Left colon (tissue), 2 donors: ENCODE data around the gene MAST2. TPM values are rescaled to one million over a fixed set of nuclear protein-coding genes. Genes with fewer than 3 reads are reported as not detected.

Experiments used
- ATAC-seq: fragments of 200-7000 bp; cut with Tn5 transposase; one replicate; pipeline ENCODE4 v1.9.1; 2020; ENCODE audit warnings: mild to moderate bottlenecking, moderate library complexity
- DNase-seq, 2 donors: peaks; one replicate each; pipeline ENCODE4 v3.0.0-alpha.2; 2020
- intact Hi-C, 2 donors: fragments of 100-400 bp; cut with DNase I in 1 of 2; cut with micrococcal nuclease in 1 of 2; formaldehyde crosslinking; loops; one replicate each; pipeline versions ENCODE4 v1.11.2 to v1.14.0; 2022; cut with DNase I, micrococcal nuclease
- total RNA-seq, 2 donors: library from RNA; stranded (reverse); fragmentation: NEBNext Ultra II Directional; extraction: Animal tissue kit (Norgen Biotek cat#: 25700); gene quantifications; one replicate each; pipeline ENCODE4 v1.2.1, GENCODE V29; 2021
- donor health status: DM: no; HTN: no; CAD: no.
- donor health status: DM: yes; HTN: yes; CAD: no.

MAST2 gene
- total RNA-seq, 2 donors from 2014 or later, result 80.3 to 129 TPM

DNA sequence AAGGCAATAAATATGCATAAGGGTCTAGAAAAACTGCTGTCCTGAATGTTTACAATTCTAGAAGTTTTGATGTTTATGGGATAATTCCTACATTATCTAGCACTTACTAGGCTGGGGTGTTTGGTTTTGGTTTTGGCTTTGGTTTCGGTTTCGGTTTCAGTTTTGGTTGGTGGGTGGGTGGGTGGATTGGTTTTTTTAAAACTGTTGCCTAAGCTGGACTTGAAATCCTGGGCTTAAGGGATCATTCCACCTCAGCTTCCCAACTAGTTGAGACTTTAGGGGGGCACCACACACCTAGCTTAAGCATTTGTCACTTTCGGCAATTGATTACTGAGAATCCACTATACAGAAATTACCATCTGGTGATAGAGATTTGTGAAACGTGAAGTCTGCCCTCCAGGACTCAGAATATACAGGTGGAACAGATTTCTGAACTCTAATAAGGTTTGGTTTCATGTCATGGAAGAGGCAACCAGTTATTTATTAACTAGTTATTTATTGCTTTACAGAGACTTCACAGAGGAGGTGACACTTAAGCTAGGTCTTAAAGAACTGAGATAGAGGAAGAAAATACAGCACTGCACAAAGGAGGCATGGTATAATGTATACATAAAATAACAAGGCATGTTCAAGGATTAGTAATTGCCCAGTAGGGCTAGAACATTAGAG is 259.4 kb downstream of the MAST2 start:
- intact Hi-C loops, result no loop called here
- DNase-seq, result no peak

DNA sequence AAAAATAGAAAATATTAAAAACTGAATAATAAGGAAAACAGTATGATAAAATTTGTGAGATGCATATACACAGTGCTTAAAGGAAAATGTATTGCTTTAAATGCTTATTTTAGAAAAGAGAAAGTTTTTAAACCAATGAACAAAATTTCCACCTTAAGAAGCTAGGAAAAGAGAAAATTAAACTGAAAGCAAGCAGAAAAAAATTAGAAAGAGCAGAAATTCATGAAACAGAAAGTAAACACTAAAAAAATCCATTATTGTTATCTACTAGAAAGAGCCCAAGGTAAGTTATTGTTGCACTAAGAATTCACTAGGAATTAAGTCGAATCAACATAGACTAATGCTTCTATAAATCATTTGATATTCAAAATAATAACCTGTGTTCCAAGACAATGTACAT is 261.3 kb downstream of the MAST2 start:
- ATAC-seq (no peak), DNase-seq (no peak)

More for the DNA sequence above, 259.4 kb downstream of the MAST2 start:
- ATAC-seq, result peak; percentile 24

DNA sequence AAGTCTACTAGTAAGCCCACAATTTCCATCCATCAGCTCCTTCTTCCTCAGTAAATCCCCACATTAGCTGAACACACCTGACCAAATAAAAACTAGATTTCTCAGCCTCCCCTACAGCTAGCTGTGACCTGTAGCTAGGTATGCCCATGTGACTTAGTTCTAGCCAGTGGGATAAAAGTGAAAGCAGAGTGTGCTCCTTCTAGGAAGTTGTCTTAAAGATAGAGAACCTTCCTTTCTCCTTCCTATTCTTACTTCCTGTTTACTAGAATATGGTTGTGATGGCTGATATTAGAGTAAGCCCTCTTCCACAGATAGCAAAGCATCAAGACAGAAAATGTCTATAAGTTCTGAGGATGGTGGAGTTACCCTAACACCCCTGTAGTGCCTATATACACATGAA is 262.0 kb downstream of the MAST2 start:
- ATAC-seq (peak; percentile 93), DNase-seq (no peak)

More for the DNA sequence above, 261.3 kb downstream of the MAST2 start:
- intact Hi-C loops, result no loop called here

DNA sequence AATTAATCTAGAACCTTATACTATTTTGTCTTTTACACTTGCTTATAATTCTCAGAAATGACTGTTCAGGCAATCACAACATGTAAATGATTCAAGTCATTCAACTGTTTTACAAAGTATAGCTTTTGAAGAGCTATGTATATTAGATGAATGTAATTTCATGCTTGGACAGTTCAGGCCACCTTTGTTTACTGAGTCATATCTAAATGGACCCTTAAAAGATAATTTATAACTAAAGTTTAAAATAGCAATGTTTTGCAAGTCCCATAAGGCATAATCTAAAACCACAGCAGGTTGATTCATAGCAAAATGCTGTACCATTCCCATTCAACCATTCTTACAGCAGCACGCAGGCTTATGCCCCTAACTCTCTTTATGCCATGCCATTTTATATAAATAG is 264.2 kb downstream of the MAST2 start:
- DNase-seq (no peak), ATAC-seq (no peak)
- intact Hi-C loops, result no loop called here

More for the DNA sequence above, 262.0 kb downstream of the MAST2 start:
- intact Hi-C loops, result no loop called here

DNA sequence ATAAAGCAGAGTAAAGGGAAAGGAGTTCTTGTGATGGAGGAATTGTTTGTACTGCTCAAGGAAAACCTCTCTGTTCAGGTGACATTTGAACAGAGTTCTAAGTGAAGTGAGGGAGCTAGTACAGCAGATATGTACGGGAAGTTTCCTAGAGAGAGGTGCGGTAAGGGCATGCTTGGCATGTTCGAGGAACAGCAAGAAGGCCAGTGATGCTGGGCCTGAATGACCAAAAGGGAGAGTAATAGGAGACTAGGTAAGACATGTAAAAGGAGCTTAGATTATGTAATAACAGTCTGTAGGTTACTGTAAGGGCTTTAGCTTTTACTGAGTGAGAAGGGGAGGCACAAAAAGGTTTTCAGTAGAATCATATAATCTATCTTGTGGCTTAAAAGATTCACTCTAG is 265.1 kb downstream of the MAST2 start:
- DNase-seq, result no peak
- intact Hi-C loops, result no loop called here
- no peak for ATAC-seq

DNA sequence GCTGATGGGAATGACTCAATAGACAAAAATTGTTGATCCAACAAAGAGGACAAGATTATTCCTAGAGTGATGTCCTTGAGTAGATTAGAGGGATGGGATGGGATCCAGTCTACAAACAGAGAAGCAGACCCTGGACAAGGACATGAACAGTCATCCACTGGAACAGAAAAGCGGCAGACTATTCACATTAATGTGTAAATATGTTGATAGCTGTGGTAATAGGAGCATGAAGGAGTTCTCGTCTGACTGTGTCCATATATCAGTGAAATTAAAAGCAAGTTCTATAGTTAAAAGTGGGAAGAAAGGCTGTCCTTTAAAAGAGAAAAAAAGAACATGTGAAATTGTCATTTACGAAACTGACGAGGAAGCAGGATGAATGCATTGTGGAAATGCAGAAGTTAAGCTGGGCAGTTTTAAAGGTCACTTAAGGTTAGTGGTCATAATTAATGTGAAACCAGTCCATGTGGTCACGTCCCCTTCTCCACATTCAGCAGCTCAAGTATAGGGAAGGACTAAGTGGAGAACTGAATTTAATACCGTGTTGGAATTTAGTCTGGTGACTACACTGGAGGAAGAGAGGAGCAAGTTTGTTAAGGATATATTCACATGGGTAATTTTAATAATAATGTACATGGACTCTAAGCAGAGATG is 266.9 kb downstream of the MAST2 start:
- ATAC-seq (no peak), DNase-seq (no peak)
- intact Hi-C loops, result no loop called here

DNA sequence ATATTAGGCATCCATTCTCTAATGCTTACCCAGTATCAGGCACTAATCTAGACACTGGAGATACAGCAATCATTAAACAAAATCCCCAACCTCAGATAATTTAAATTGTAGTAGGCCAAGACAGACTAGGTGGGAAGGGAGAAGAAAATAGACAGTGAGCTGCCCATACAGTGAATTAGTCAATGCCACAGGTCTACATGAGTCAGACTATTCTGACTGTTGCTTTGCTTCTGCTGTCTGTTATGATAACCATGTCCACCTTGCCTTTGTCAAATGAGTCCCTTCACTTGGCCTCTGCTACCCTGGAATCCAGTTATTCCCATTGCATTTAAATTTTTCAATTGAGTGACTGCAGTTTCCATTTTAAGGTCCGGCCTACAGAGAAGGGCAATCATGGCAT is 269.6 kb downstream of the MAST2 start:
- ATAC-seq (no peak), DNase-seq (no peak)
- intact Hi-C loops, result no loop called here

DNA sequence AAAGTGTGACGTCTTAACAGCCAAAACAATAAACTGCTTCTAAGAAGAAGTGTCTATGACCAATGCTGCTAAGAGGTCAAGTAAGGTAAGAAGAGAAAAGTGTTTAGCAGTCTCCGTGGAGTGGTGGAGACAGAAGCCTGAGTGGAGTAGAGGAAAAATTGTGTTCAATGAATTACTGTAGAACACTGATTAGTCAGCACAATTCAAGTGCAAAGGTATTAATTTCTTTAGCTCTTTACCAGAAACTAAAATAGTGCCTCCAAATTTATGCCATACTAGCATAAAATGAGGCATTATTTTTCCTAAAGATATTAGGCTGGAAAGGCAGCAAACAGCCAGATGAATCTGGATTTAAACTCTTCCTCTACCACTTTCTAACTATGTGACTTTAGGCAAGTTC is 272.9 kb downstream of the MAST2 start:
- intact Hi-C loops, result no loop called here
- no peak for ATAC-seq
- DNase-seq, result no peak

DNA sequence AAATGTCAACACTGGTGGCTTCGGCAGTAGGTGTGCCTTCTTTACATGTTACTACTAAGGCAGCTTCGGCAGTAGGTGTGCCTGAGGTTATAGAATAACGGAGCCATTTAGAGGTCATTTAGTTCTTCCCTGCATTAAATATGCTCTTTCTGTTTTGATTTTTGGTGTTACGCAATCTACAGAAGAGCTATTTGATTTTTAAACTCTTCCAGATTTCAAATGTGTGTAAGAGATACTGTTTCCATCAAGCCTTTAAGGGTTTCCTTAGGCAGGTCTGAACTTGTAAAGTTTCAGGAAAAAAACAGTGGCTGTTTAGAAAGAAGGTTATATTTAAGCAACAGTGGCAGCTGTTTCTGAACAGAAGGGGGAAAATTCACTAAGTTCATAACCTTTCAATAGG is 274.2 kb downstream of the MAST2 start:
- DNase-seq (no peak), ATAC-seq (no peak)
- intact Hi-C loops, result no loop called here

DNA sequence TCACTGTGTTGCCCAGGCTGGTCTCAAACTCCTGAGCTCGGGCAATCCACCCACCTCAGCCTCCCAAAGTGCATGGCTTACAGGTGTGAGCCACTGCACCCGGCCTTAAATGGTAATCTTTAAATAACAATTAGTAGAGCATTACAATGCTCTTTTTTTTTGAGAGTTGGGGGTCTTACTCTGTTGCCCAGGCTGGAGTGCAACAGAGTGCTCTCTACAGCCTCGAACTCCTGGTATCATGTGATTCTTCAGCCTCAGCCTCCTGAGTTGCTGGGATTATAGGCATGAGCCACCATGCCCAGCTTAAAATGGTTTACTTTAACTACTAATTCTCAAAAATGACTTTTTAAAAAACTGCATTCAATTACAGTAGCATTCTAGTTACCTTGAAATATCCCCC is 276.8 kb downstream of the MAST2 start:
- DNase-seq, result no peak
- ATAC-seq, result no peak
- intact Hi-C loops, result no loop called here

DNA sequence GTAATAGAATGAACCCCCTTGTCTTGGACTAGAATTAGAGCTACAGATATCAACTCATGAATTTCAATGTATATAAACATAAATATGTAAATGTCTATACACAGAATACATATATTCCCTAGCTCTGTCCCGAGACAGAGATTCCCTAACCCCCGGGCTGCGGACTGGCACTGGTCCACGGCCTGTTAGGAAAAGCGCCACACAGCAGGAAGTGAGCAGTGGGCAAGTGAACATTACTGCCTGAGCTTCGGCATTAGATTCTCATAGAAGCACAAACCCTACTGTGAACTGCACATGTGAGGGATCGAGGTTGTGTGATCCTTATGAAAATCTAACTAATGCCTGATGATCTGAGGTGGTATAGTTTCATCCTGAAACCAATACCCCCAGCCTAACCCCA is 277.8 kb downstream of the MAST2 start:
- DNase-seq (no peak), ATAC-seq (no peak)
- intact Hi-C loops, result no loop called here

DNA sequence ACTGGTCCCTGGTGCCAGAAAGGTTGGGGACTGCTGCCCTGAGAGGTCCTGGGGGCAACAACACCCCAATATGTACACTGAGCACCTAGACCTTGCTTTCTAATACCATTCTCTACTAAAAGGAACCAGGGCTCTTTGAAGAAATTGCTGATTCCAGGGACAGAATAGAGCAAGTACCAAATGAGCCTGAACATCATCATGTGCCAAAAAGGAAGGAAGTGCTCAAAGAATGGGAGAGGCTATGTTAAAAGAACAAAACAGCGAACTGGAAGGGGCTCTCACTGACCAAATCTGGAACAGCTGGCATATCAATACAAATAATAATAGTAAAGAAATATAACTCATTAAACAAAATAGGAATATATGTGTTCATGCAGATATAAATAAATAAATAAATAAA is 278.2 kb downstream of the MAST2 start:
- intact Hi-C loops, result no loop called here
- ATAC-seq, result no peak

DNA sequence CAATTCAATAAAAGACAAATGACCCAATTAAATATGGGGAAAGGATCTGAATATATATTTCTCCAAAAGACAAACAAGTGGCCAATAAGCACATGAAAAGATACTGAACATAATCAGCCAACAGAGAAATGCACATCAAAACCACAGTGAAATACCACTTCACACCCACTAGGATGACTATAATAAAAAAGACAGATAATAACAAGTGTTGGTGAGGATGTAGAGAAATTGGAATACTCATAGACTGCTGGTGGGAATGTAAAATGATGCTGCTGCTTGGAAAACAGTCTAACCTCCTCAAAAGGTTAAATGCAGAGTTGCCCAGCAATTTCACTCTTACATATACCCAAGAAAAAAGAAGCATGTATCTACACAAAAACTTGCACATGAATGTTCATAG is 280.2 kb downstream of the MAST2 start:
- DNase-seq, result no peak
- no peak for ATAC-seq
- intact Hi-C loops, result no loop called here

More for the DNA sequence above, 278.2 kb downstream of the MAST2 start:
- no peak for DNase-seq

DNA sequence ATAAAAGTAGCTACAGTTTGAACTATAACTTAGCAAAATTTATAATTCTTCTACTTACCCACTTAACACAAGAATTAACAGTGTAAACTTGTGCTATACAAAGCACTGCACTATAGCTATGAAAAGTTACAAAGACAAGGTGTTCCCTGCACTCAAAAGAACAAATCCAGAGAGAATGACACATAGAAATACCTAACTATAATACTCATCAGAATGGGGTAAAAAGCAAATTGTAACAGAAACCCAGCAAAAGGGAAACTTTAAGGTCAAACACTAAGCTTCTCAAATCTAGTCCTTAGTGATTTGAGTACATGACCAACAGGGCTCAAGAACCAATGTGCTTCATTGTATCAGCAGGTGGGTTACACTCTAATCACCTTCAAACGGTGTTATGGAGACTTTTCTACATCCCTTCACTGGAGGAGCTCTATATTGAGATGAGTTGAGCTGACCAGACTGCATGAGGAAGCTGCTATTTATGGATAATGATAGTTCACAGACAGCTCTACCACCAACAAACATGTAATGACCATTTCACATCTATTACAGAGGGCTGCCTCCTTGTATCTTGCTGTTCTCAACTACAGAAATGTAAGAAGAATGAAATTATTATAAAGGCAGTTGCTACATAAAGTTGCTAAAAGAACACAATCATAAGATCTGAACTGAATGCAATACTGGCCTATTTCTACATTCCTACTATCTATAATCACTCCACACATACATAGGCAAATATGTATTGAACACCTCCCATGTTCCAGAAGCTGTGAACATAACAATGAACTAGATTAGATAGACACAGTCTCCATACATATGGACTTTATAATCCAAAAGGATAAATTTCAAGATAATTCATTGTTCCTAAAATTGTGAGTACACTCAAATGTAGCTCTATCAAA is 281.4 kb downstream of the MAST2 start:
- no peak for ATAC-seq
- intact Hi-C loops, result no loop called here
- no peak for DNase-seq

Other genes starting within 250 kb of the MAST2 start
- gene NASP, start 219.6 kb upstream of the MAST2 start, total RNA-seq, result 10 to 100 TPM; 41.3 to 48.7 TPM
- gene CCDC17, start 179.6 kb upstream of the MAST2 start, total RNA-seq, result 1 to 10 TPM; 2.8 to 5.6 TPM
- 100 to 1,000 TPM; 193 to 195 TPM for gene GPBP1L1, start 117.1 kb upstream of the MAST2 start, total RNA-seq
- gene TMEM69, start 115.4 kb upstream of the MAST2 start, total RNA-seq, result 10 to 100 TPM; 20.1 to 25.5 TPM
- 10 to 100 TPM; 18.8 to 20.1 TPM for gene IPP, start 53.0 kb upstream of the MAST2 start, total RNA-seq